Heart left ventricle (tissue), 16 donors: ENCODE results near the gene EEF1A2. TPM values are rescaled to one million over a fixed set of nuclear protein-coding genes. Genes with fewer than 3 reads are reported as not detected.

Experiments
- ATAC-seq, 4 donors: fragments of 200-7000 bp; cut with Tn5 transposase; one replicate each; pipeline ENCODE4 v1.9.1; 2020 to 2022; ENCODE audit warnings: moderate library complexity in 4 of 4, mild to moderate bottlenecking in 3 of 4, moderate number of reproducible peaks in 1 of 4
- DNase-seq, 5 donors: peaks; one replicate each; pipeline ENCODE4 v3.0.0-alpha.2; 2020
- H3K27ac ChIP-seq, 12 donors: fragments of 200-600 bp; sonication (generic) in 4 of 12; one replicate each; pipeline versions ENCODE4 v1.5.0 to v1.8.0; 2016 to 2022; ENCODE audit warnings: mild to moderate bottlenecking in 2 of 12
- H3K27me3 ChIP-seq, 9 donors: fragments of 200-600 bp; sonication (generic) in 2 of 9; one replicate each; pipeline versions ENCODE4 v1.5.1 to v1.8.0; 2016 to 2022; ENCODE audit warnings: mild to moderate bottlenecking in 3 of 9
- H3K36me3 ChIP-seq, 9 donors: fragments of 200-600 bp; sonication (generic) in 2 of 9; one replicate each; pipeline versions ENCODE4 v1.5.0 to v1.8.0; 2018 to 2022; ENCODE audit warnings: mild to moderate bottlenecking in 2 of 9
- H3K4me1 ChIP-seq, 12 donors: fragments of 200-600 bp; sonication (generic) in 4 of 12; one replicate each; pipeline versions ENCODE4 v1.5.0 to v1.8.0; 2016 to 2022; ENCODE audit warnings: mild to moderate bottlenecking in 3 of 12
- H3K4me3 ChIP-seq, 12 donors: fragments of 200-600 bp; sonication (generic) in 4 of 12; one replicate each; pipeline versions ENCODE4 v1.5.0 to v1.8.0; 2017 to 2022; ENCODE audit warnings: mild to moderate bottlenecking in 9 of 12, moderate library complexity in 4 of 12
- H3K9me3 ChIP-seq, 12 donors: fragments of 200-600 bp; sonication (generic) in 4 of 12; one replicate each; pipeline versions ENCODE4 v1.5.0 to v1.8.0; 2016 to 2022; ENCODE audit warnings: mild to moderate bottlenecking in 1 of 12
- CTCF ChIP-seq, 12 donors: fragments of 200-600 bp; sonication (generic) in 4 of 12; IDR thresholded peaks; one replicate each; pipeline versions ENCODE4 v1.5.0 to v1.8.0; 2018 to 2022; ENCODE audit warnings: antibody characterized with exemption in 12 of 12, mild to moderate bottlenecking in 5 of 12
- POLR2A ChIP-seq, 2 donors: fragments of 450-650 bp; IDR thresholded peaks; one replicate each; pipeline ENCODE4 v1.6.1; 2017; ENCODE audit warnings: antibody characterized with exemption in 2 of 2, mild to moderate bottlenecking in 2 of 2, moderate library complexity in 2 of 2
- WGBS, 4 donors: extraction: QIAGEN DNeasy Blood & Tissue Kit in 2 of 4; methylation state at CpG; one replicate each; pipeline versions ENCODE4 v1.1.5 to v1.1.7; 2013 to 2018; 5-methylcytosine and 5-hydroxymethylcytosine counted together
- intact Hi-C, 10 donors: fragments of 100-400 bp; cut with DNase I; formaldehyde crosslinking; loops; one replicate each; pipeline versions ENCODE4 v1.11.1 to v1.14.2; 2022
- polyA plus RNA-seq, 2 donors: library from polyadenylated mRNA; stranded (reverse); fragments of 200-250 nt; gene quantifications; one replicate each; pipeline ENCODE4 v1.2.3, GENCODE V29; 2013
- total RNA-seq, 9 donors: library from RNA; depleted of rRNA in 2 of 9; stranded (reverse); fragments of >200 nt in 2 of 9; fragmentation: NEBNext Ultra II Directional in 3 of 9; extraction: Animal tissue kit (Norgen Biotek cat#: 25700) in 3 of 9; gene quantifications; one replicate each; pipeline versions ENCODE4 v1.1.0 to v1.2.4, GENCODE V29; 2016 to 2023
- donor health status: ischemic (EF 13 %, LVEDD 7.1; RV severe dilation, severe dysfunction).
- donor health status: healthy with polysubstance abuse.
- donor health status: DM: no; HTN: yes; CAD: no.
- donor health status: DM: no; HTN: no; CAD: no.
- donor health status: ischemic (EF 25% LVEDD 6.9; RV normal size, moderate dysfunction).
- donor health status: ischemic (EF 25% LVEDD 5.7; RV mildly dilated, moderate dysfunction).
- donor health status: healthy.
- donor health status: DM: yes; HTN: yes; CAD: no.
- donor health status: ischemic (EF 35%, LVEDD 5.7; RV mildly dilated, moderate dysfunction).
- donor health status: nonischemic (EF 11% LVEDD 7.7; RV severe dilation, severe dysfunction).
- donor health status: DM: yes; HTN: yes; CAD: no.
- donor health status: PGD.
- donor health status: ischemic (EF 29% LVEDD 5.4; RV normal size, mild dysfunction).
- donor health status: nonischemic (EF 23%, LVEDD 6.1; RV moderate dilation, normal function).

EEF1A2 gene
- total and polyA plus RNA-seq, 11 donors = 791 to 1,794 (median 1,345) TPM

GRCh38 chr20:63539441-63540370, 40.8 kb upstream of the EEF1A2 start:
- DNase-seq (no peak), ATAC-seq (no peak)
- Histone ChIP-seq H3K27ac (no peak overlapping the region), H3K36me3 (no peaks in the 10 kb centered on the region), H3K27me3 (peaks cover 0 to 25% (median under 1%) of the 10 kb centered on the region in 9 donors), H3K4me1 (peaks cover 0 to 27% (median 13%) of the 10 kb centered on the region in 12 donors), H3K9me3 (no peaks in the 10 kb centered on the region), H3K4me3 (no peak overlapping the region)
- TF ChIP-seq CTCF (IDR thresholded peaks at IDR 0.05) = no peak
- no peak for TF ChIP-seq POLR2A (IDR thresholded peaks at IDR 0.05)
- intact Hi-C loops = loop anchor here in 9 of 10 donors (1.0 to 10.0 kb wide), 16 partner anchors 38 to 585 kb away; partner anchors contain the start of genes ABHD16B (in 4 of the 9), TPD52L2 (in 4 of the 9) and STMN3 (in 1 of the 9)
- WGBS, 4 donors = 88 to 91% (median 91%) methylated on average over 22 to 29 of the region's 29 CpGs

GRCh38 chr20:63539092-63539430, 40.2 kb upstream of the EEF1A2 start:
- no peak for DNase-seq
- no peak overlapping the region for H3K4me3 ChIP-seq
- ATAC-seq = no peak
- no peaks in the 10 kb centered on the region for H3K9me3 ChIP-seq
- peaks cover 0 to 28% (median 13%) of the 10 kb centered on the region in 12 donors for H3K4me1 ChIP-seq
- intact Hi-C loops = loop anchor here in 9 of 10 donors (1.0 to 10.0 kb wide), 15 partner anchors 38 to 586 kb away; partner anchors contain the start of genes ABHD16B (in 3 of the 9), TPD52L2 (in 3 of the 9) and STMN3 (in 1 of the 9)
- no peak overlapping the region for H3K27ac ChIP-seq
- 78 to 90% (median 87%) methylated on average over 2 to 12 of the region's 12 CpGs for WGBS, 4 donors
- TF ChIP-seq CTCF (IDR thresholded peaks at IDR 0.05) (no peak), POLR2A (IDR thresholded peaks at IDR 0.05) (no peak)
- H3K36me3 ChIP-seq = no peaks in the 10 kb centered on the region
- peaks cover 0 to 32% (median 2%) of the 10 kb centered on the region in 9 donors for H3K27me3 ChIP-seq

GRCh38 chr20:63538204-63539091, 39.6 kb upstream of the EEF1A2 start:
- 49 to 58% (median 52%) methylated on average over 18 to 27 of the region's 27 CpGs for WGBS, 4 donors
- ATAC-seq (peak in 3 of 4 donors; percentile 6 to 52 (median 41)), DNase-seq (peak in 2 of 5 donors; percentile 53 to 58)
- intact Hi-C loops = loop anchor here in 9 of 10 donors (1.0 to 10.0 kb wide), 16 partner anchors 39 to 586 kb away; partner anchors contain the start of genes ABHD16B (in 3 of the 9), TPD52L2 (in 3 of the 9) and STMN3 (in 1 of the 9)
- peak overlapping the region in 6 of 12 donors; percentile 12 to 91 (median 38) for H3K27ac ChIP-seq
- H3K27me3 ChIP-seq = peaks cover 0 to 38% (median 2%) of the 10 kb centered on the region in 9 donors
- H3K9me3 ChIP-seq = no peaks in the 10 kb centered on the region
- H3K36me3 ChIP-seq = no peaks in the 10 kb centered on the region
- peaks cover 0 to 28% (median 13%) of the 10 kb centered on the region in 12 donors for H3K4me1 ChIP-seq
- peak overlapping the region in 10 of 12 donors; percentile 15 to 51 (median 38) for H3K4me3 ChIP-seq
- TF ChIP-seq POLR2A (IDR thresholded peaks at IDR 0.05) (no peak), CTCF (IDR thresholded peaks at IDR 0.05) (peak in 6 of 12 donors; percentile 13 to 52 (median 18))
